GM12865 (cell line): ENCODE measurements around the gene VPS9D1.

Experiments used
- DNase-seq: peaks from one replicate; pipeline ENCODE4 v3.0.0; 2010; ENCODE audit warnings: low read depth
- H3K4me3 ChIP-seq: 2 replicates; pipeline ENCODE4 v1.5.1; 2011; ENCODE audit warnings: mild to moderate bottlenecking, low read depth, low read length, control low read depth
- CTCF ChIP-seq: IDR thresholded peaks from 2 replicates; pipeline ENCODE4 v1.5.1; 2011; ENCODE audit warnings: low read length, control low read depth, low read depth, inconsistent platforms; ENCODE audit not compliant: insufficient read depth; ENCODE audit errors: missing control alignments

The VPS9D1 gene

DNA sequence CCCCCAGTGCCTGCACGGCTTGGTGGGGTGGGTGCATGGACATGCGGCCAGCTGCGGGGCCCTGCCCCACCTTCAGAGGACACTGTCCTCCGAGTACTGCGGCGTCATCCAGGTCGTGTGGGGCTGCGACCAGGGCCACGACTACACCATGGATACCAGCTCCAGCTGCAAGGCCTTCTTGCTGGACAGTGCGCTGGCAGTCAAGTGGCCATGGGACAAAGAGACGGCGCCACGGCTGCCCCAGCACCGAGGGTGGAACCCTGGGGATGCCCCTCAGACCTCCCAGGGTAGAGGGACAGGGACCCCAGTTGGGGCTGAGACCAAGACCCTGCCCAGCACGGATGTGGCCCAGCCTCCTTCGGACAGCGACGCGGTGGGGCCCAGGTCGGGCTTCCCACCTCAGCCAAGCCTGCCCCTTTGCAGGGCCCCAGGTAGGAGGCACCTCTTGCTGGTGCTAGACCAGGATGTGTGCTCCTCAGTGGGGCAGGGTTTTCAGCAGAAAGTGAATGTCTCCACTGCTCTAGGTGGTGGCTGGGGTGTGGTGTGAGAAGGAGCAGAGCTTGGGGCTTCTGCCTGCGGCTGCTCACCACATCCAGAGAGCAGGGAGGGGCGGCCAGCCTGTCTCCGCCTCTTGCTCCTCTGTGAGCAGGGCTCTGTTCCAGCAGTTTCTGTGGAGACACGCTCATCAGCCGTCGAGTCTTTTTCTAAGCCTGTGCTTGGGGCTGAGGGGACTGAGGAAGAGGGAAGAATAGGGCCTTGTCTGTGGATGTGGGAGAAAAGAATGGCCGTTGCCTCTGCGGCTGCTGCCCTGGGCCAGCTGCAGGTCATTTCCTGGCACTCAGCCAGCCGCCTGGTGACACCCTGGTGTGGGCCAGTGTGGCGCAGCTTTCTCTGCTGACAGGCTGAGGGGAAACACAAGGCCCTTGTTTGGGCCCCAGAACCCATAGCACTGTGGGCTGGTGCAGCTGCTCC, 2.9 kb upstream of the VPS9D1 start:
- no peak for DNase-seq
- TF ChIP-seq CTCF = no peak
- H3K4me3 ChIP-seq = no peak overlapping the region; the same call in 1 of the 2 replicates

GRCh38 chr16:89722392-89723278, 1.9 kb upstream of the VPS9D1 start:
- no peak for TF ChIP-seq CTCF
- peak; percentile 93 for DNase-seq
- peak overlapping the region; percentile 80 for H3K4me3 ChIP-seq

- H3K4me3 ChIP-seq = peak overlapping the region; percentile 80
- no peak for TF ChIP-seq CTCF
- peak; percentile 82 for DNase-seq
Measured at GRCh38 chr16:89721546-89722391, 1.1 kb upstream of the VPS9D1 start.

DNA sequence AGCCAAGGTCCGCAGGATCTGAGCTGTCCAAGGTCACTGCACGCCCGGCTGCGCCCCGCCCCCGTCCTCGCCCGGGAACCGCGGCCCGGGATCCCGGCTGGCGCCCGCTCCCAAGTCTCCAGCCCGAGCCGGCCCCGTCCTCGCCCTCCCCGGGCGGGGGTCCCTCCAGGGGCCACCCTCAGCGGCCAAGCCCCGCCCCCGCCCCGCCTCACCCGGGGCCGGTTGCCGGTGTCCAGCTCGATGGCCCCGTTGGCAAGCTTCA, 216 bp downstream of the VPS9D1 start:
- no peak for DNase-seq

DNA sequence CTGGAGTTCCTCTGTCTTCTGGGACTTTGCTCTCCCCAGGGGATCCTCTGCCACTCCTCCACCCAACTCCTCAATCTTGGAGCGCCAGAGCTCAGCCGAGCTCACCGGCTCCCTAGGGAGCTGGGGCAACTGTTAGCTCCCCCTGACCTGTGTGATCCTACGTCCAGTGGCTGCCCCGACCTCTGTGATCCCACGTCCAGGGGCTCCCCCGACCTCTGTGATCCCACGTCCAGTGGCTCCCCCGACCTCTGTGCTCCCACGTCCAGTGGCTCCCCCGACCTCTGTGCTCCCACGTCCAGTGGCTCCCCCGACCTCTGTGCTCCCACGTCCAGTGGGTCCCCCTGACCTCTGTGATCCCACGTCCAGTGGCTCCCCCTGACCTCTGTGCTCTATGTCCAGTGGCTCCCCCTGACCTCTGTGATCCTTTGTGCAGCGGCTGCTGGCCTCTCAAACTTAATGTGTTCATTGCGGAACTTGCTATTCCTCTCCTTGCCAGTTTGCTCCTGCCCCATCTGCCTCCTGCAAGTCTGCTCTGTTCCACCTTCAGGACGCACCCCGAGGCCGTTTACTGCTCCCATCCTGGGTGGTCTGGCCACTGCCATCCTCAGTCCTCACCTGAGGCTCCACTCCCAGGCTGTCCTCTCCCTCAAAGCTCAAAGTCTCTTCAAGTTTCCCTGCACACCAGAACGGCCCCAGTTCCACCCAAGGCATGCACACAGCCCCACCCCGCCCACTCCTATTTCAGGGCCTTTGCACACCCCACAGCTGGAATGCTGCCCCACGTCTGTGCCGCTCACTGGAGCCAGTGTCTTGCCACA, 2.8 kb downstream of the VPS9D1 start:
- no peak for TF ChIP-seq CTCF
- DNase-seq = no peak
- no peak overlapping the region for H3K4me3 ChIP-seq

More for the DNA sequence above, 216 bp downstream of the VPS9D1 start:
- H3K4me3 ChIP-seq = peak overlapping the region; percentile 80
- TF ChIP-seq CTCF = no peak
